ENCODE data around the gene KIF26B.

Gene KIF26B

DNA sequence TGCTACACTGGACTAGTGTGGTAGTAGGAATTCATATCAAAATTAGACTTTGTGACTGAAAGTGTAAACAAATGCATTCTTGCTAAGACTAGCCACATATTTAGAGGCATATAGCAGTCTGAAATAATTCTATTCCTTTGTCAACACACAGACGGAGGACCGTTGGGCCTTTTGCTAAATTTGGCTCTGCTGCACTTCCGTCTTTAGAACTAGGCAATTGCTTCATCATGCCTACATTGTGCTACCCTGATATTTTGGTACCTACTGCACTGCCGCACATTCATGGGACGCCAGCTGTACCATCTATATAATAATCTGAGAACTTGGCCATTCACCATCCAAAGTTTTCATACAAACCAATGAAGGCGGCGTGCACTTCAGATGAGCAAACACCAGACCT is 346.8 kb downstream of the KIF26B start:
- no peak for DNase-seq (ENCODE audit: low read depth in 2 of 2)

GRCh38 chr1:245503548-245503947 is 348.8 kb downstream of the KIF26B start:
- no peak for DNase-seq (ENCODE audit: low read depth in 2 of 2)

GRCh38 chr1:245510144-245510543 is 355.4 kb downstream of the KIF26B start:
- DNase-seq (ENCODE audit: low read depth in 2 of 2) = no peak

DNA sequence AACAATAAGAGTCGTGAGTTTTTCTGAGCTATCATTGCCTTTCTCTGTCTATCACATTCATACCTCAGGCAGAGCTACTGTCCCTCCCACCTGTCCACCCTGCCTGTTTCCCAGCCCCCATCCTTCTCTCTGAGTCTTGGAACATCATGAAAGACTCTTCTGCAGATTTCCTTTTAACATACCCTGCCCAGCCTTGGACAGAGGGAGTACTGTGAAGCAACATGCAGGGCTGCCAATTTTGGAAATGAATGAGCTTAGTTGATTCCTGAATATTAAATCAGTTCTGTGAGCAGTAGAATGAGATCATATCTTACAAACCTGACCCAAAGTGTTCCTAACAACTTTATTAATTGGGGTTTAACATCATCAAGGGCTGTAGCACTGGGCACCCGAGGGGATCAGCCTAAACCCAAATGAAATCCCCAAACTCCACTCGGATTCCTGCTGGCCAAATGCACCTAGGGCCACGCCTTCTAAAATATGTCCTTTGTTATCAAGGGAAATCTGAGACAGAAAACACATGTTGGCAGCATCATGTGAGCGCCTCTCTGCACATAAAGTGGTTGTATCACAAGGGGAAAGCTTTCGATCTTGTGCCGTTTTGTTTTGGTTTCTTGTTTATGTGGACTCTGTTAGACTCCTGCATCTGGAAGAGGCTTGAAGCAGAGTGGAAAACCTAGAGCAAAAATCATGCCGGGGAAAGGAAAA is 357.6 kb downstream of the KIF26B start:
- no peak for DNase-seq (ENCODE audit: low read depth in 2 of 2)

DNA sequence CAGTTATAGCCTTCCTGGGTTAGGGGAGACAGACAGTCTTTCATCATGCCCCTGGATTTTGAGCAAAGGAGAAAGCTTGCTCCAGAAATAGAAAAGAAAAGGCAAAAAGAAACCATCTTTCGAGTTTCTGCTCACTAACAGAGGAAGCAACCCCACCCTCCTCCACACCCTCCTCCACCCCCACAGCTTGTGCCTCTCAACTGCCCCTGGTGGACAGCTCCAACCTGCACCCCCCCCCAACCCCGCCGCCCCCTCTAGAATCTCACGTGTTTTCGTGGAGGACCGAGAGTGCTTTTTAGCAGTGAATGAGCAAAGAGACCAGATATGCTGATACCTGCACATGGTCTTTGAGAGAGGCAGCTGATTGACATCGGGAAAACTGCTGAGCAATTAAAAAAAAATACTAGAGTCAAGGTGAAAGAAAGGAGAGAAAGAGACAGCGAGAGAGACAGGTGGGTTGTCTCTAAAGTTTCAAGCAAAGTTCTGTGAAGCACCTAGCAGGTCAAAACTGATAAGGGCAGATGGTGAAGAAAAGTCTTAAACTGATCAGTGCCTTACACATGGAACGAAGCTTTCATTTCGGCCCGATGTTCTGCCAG is 358.3 kb downstream of the KIF26B start:
- DNase-seq (ENCODE audit: low read depth in 2 of 2) = no peak

GRCh38 chr1:245516284-245516759 is 361.5 kb downstream of the KIF26B start:
- no peak for DNase-seq (ENCODE audit: low read depth in 2 of 2)

DNA sequence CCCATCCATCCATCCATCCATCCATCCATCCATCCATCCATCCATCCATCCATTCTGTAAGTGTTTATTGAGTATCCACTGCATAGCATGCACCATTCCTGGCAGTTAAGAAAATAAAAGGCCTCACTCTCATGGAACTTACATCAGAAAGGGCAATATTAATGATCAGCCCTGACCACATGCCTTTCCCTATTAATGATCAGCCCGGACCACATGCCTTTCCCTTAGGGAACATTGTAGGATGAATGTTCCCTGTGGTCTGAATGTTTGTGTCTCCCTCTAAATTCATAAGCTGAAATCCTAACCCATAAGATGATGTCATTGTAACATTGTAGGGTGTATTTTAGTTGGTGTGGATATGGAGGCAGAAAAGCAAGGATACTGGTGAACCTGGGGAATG is 365.8 kb downstream of the KIF26B start:
- no peak for DNase-seq (ENCODE audit: low read depth in 2 of 2)

DNA sequence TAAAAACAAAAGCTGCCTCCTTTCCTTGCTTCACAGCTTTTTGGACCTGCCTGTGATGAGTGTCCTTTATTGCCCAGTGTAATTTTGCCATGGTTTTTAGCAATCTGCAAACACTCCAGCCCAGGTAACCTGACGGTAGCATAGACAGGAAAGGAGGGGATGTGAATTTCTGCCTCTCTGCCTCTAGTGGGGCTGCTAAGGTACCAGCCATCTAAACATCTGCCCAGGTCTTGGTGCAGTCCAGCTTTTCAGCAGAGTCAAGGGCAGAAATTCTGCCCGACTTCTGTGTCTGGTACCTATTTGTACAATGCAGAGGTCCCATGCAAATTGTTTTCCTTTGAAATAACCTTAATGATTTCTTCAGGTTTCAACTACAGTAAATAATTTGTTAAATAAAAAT is 371.4 kb downstream of the KIF26B start:
- DNase-seq (ENCODE audit: low read depth in 2 of 2) = no peak

DNA sequence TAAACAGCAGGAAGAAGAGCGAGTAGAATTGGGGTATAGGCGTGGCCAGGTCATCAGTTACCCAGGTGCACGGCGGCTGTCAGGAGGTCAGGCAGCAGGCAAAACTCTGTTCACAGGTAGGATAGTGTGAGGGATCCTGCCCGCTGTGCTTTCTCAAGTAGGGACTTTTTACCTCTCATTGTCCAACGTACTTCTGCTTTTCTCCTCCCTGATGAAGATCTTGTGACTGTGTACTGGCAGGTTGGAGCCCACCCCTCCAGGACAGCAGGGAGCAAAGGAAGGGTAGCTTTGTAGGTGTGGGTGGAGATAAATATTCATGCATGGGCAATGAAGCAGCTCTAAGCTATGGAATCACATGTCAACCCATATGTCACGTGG is 373.5 kb downstream of the KIF26B start:
- no peak for DNase-seq (ENCODE audit: low read depth in 2 of 2)

- DNase-seq (ENCODE audit: low read depth in 2 of 2) = no peak
Measured at GRCh38 chr1:245530937-245531336, 376.2 kb downstream of the KIF26B start.

- DNase-seq (ENCODE audit: low read depth in 2 of 2) = no peak
Measured at GRCh38 chr1:245537992-245538391, 383.2 kb downstream of the KIF26B start.

GRCh38 chr1:245538671-245539070 is 383.9 kb downstream of the KIF26B start:
- DNase-seq (ENCODE audit: low read depth in 2 of 2) = no peak

DNA sequence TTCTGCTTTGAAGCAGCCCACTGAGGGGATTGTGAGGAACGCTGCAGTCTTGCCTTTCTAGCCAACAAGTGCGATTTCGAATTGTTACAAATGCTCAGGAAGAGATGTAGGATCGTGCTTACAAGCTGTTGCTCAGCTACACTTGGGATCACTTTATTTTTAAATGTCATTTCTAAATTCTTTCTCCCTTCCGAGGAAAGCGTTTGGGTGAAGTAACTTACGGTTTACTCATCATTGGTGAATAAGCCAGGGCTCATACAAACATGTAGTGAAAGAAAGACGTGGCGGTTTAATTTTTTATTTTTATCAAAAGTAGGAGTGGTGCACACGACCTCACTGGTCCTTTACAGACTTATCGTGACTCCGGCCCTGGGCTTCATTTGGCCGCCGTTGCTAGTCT is 386.6 kb downstream of the KIF26B start:
- DNase-seq (ENCODE audit: low read depth in 2 of 2) = no peak

- DNase-seq (ENCODE audit: low read depth in 2 of 2) = no peak
Measured at GRCh38 chr1:245542365-245542764, 387.6 kb downstream of the KIF26B start.

DNA sequence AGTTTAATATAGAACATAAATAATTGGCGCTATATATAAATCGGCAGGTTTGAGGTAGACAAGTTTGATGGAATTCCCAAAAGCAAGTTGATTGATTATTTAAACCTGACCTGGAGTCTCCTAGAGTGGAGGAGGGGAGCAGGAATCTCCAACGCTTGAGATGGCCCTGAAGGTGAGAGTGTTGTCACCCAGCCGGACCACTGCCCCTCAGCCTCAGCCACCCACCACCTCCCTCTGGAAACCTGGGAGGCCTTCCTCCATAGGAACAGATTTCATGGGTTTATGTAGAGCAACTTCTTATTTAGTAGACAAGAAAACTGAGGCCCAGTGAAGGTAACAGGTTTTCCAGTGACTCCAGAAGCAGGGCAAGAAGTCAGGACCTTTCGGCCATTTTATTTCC is 389.5 kb downstream of the KIF26B start:
- no peak for DNase-seq (ENCODE audit: low read depth in 2 of 2)

DNA sequence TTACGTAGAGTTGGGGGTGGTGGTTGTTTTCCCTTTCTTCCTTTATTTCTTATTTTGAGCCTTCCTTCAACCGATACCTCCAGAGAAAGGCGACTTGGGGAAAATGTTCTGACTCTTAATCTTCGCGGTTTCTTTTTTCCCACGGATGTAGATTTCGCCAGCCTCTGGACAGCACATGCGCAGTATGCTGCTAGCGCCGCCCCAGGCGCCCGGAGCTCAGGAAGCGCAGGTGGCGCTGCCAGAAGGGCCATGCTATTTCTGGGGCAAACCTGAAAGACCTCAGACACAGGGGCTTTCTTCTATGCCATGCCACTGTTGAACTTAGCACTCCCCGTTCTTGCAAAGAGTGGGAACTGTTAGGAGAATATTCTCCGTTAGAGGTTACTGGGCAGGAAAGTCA is 392.1 kb downstream of the KIF26B start:
- DNase-seq (ENCODE audit: low read depth in 2 of 2) = no peak

DNA sequence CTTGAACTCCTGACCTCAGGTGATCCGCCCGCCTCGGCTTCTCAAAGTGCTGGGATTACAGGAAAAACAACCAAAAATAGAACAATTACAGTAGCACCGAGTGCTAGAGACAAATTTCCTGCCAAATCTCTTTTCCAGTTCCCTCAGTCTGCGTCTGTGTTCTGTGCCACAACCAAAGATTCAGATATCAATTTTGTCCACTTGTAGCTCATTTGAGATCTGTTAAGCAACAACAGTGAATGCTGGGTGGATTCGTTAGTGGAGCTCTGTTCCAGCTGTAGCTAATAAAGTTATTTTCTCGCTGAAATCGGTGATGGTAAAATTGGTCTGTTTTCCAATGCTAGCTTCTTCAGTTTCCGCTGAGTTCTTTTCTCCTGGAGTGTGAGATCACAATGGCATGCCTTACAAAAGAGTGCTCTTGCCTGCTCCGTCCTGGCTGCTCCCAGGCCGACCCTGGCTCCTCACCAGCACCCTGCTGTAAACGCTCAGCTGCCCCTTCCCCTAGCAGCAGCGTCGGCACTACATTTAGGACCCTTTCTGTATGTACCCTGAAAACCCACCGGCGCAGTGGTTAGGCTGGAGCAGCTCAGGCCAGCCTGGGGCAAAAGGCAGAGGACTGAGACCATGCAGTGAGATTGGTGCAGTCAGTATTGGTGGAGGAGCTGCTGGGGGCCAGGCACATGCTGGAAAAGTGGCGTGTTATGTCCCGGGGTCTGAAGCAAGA is 395.4 kb downstream of the KIF26B start:
- DNase-seq (ENCODE audit: low read depth in 2 of 2) = no peak

DNA sequence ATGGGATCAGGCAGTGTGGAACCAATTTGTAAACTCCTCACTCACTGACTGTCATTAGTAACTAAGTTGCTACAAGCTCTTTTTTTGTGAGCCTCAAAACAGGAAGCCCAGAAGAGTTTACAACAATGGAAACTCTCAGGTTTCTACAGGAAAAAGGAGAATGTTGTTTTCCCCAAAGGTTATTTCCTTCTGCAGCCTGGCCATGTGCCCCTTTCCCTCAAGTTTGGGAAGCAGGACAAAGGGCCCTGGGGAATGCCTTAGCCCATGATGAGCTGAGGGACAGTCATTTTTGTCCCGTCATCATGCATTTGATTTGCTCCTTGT is 395.9 kb downstream of the KIF26B start:
- no peak for DNase-seq (ENCODE audit: low read depth in 2 of 2)

GRCh38 chr1:245551536-245551935 is 396.8 kb downstream of the KIF26B start:
- DNase-seq (ENCODE audit: low read depth in 2 of 2) = no peak

DNA sequence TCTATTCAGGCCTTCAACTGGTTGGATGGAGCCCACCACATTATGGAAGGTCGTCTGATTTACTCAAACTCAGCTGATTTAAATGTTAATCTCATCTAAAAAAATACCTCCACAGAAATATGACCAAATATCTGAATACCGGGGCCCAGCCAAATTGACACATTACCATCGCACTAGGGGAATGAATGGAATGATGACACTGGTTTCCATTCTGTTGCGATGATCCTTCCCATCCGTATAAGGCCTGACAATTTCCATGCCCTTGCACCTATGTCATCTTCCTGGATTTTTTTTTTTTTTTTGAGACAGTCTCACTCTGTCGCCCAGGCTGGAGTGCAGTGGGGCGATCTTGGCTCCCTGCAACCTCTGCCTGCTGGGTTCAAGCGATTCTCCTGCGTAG is 397.5 kb downstream of the KIF26B start:
- DNase-seq (ENCODE audit: low read depth in 2 of 2) = no peak

DNA sequence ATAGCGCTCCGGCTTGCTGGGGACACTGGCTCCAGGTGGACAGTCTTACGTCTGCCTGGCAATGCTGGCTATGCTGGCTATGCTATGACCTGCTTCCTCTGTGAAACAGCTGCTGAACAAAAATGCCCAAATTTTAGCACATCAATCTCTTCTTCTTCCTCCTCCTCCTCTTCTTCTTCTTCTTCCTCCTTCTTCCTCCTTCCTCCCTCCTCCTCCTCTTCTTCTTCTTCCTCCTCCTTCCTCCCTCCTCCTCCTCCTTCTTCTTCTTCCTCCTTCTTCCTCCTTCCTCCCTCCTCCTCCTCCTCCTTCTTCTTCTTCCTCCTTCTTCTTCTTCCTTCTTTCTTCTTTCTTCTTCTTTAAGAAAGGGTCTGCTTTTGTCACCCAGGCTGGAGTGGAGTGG is 401.3 kb downstream of the KIF26B start:
- no peak for DNase-seq (ENCODE audit: low read depth in 2 of 2)

DNA sequence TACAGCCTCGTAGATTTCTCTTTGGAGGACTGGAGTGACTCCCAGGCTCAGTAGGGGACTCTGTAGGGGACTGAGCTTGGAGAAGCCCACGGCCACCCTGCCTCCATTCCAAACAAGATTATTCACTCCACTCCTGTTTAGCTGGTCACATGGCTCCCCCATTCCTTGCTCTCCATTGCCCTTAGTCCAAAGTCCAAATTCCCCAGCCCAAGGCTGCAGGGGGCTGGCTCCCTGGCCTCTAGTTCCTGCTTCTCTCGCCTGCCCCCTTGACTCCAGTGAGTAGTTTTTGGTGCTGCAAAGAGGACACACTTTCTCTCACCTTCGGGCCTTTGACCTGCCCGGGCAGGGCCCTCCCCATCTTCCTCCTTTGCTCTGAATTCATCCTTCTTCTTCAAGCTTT is 403.3 kb downstream of the KIF26B start:
- DNase-seq (ENCODE audit: low read depth in 2 of 2) = no peak

GRCh38 chr1:245560316-245560859 is 405.6 kb downstream of the KIF26B start:
- DNase-seq (ENCODE audit: low read depth in 2 of 2) = no peak
